ENCODE data around the gene PPIC.
A peak's percentile ranks its signal among the peaks of the same experiment; 100 is the strongest.
"Not testable (repeated sequence)": the region's sequence is repeated elsewhere in the genome, so short reads cannot be mapped to it uniquely, and the experiment has no call there.

Gene PPIC

GRCh38 chr5:123007182-123007581 is 29.3 kb downstream of the PPIC start:
- DNase-seq = no peak

- DNase-seq = no peak
Measured at GRCh38 chr5:123001808-123002207, 34.7 kb downstream of the PPIC start.

- DNase-seq = peak; percentile 74
Measured at GRCh38 chr5:123000731-123001130, 35.8 kb downstream of the PPIC start.

- peak; percentile 74 for DNase-seq
Measured at GRCh38 chr5:122999947-123000563, 36.5 kb downstream of the PPIC start.

- DNase-seq = peak; percentile 87
Measured at GRCh38 chr5:122997294-122997693, 39.2 kb downstream of the PPIC start.

GRCh38 chr5:122996091-122996490 is 40.4 kb downstream of the PPIC start:
- no peak for DNase-seq

- DNase-seq = no peak
Measured at GRCh38 chr5:122985954-122986721, 50.4 kb downstream of the PPIC start.

GRCh38 chr5:122985006-122985700 is 51.4 kb downstream of the PPIC start:
- DNase-seq = no peak

GRCh38 chr5:122984425-122984824 is 52.1 kb downstream of the PPIC start:
- DNase-seq = no peak

GRCh38 chr5:122982376-122982775 is 54.1 kb downstream of the PPIC start:
- DNase-seq = no peak

- DNase-seq = no peak
Measured at GRCh38 chr5:122981846-122982245, 54.7 kb downstream of the PPIC start.

GRCh38 chr5:122978644-122979297 is 57.8 kb downstream of the PPIC start:
- no peak for DNase-seq

- no peak for DNase-seq
Measured at GRCh38 chr5:122978068-122978467, 58.5 kb downstream of the PPIC start.

- DNase-seq = no peak
Measured at GRCh38 chr5:122977319-122977718, 59.2 kb downstream of the PPIC start.

GRCh38 chr5:122974251-122974650 is 62.3 kb downstream of the PPIC start:
- DNase-seq = not testable (repeated sequence)

GRCh38 chr5:122973759-122974158 is 62.8 kb downstream of the PPIC start:
- DNase-seq = not testable (repeated sequence)

All from NCI-H748 treated with DMSO at 0.1 percent for 48 hours (cell line).